SK-N-DZ (cell line): Measurements from ENCODE around the gene PITPNB.

Experiments used
- DNase-seq: peaks from one replicate; pipeline ENCODE4 v3.0.0-alpha.2; 2015; ENCODE audit warnings: low spot score

PITPNB gene

GRCh38 chr22:27863001-27863400, 56.1 kb downstream of the PITPNB start:
- no peak for DNase-seq

- DNase-seq = no peak
These were observed 59.7 kb downstream of the PITPNB start for GRCh38 chr22:27859336-27859735.

GRCh38 chr22:27858626-27859025, 60.4 kb downstream of the PITPNB start:
- no peak for DNase-seq

- no peak for DNase-seq
These were observed 61.6 kb downstream of the PITPNB start for GRCh38 chr22:27857443-27857842.

- no peak for DNase-seq
These were observed 62.7 kb downstream of the PITPNB start for GRCh38 chr22:27856386-27856785.

GRCh38 chr22:27853424-27853823, 65.6 kb downstream of the PITPNB start:
- peak; percentile 58 for DNase-seq

GRCh38 chr22:27851974-27852746, 66.9 kb downstream of the PITPNB start:
- peak; percentile 95 for DNase-seq

- no peak for DNase-seq
These were observed 69.0 kb downstream of the PITPNB start for GRCh38 chr22:27850000-27850521.

GRCh38 chr22:27848005-27848404, 71.1 kb downstream of the PITPNB start:
- DNase-seq = no peak

- no peak for DNase-seq
These were observed 72.1 kb downstream of the PITPNB start for GRCh38 chr22:27846910-27847309.

- DNase-seq = no peak
These were observed 72.8 kb downstream of the PITPNB start for GRCh38 chr22:27846248-27846757.

GRCh38 chr22:27845644-27846043, 73.4 kb downstream of the PITPNB start:
- no peak for DNase-seq

- DNase-seq = no peak
These were observed 74.1 kb downstream of the PITPNB start for GRCh38 chr22:27844656-27845591.

- no peak for DNase-seq
These were observed 74.8 kb downstream of the PITPNB start for GRCh38 chr22:27844256-27844655.

GRCh38 chr22:27843441-27843840, 75.6 kb downstream of the PITPNB start:
- DNase-seq = no peak

GRCh38 chr22:27842669-27843431, 76.2 kb downstream of the PITPNB start:
- peak; percentile 60 for DNase-seq

GRCh38 chr22:27842201-27842600, 76.9 kb downstream of the PITPNB start:
- DNase-seq = no peak

- no peak for DNase-seq
These were observed 78.6 kb downstream of the PITPNB start for GRCh38 chr22:27840436-27840835.

- DNase-seq = no peak
These were observed 79.9 kb downstream of the PITPNB start for GRCh38 chr22:27839057-27839660.

- no peak for DNase-seq
These were observed 82.9 kb downstream of the PITPNB start for GRCh38 chr22:27836181-27836580.

- no peak for DNase-seq
These were observed 83.6 kb downstream of the PITPNB start for GRCh38 chr22:27835446-27835845.
